Measurements from ENCODE around the gene SLC4A4. TPM values are rescaled to one million over a fixed set of nuclear protein-coding genes. Genes with fewer than 3 reads are reported as not detected.
A peak's percentile ranks its signal among the peaks of the same experiment; 100 is the strongest.

Gene SLC4A4
- total RNA-seq, 1 donor from 2014 or later, result 3.0 TPM

DNA sequence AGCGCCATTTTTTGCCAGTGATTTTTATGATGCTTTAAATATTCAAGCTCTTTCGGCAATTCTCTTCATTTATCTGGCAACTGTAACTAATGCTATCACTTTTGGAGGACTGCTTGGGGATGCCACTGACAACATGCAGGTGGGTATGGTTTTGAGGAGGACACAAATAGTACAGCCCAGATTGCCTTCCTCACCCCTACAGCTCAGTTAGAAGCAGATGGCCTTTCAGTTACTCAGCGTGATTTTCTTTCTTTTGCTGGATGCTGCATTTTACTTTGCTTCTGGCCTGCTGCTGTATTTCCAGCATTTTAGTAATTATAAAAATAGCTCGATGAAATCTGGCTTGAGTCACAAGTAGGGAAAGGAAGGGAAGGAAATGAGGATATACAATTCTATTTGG lies 114.7 kb downstream of the SLC4A4 start:
- no peaks in the 10 kb centered on the region for H3K27me3 Mint-ChIP-seq (ENCODE audit: low read depth, unreplicated experiment)
- no peak for FAIRE-seq
- no peak for DNase-seq (ENCODE audit: low read depth)

DNA sequence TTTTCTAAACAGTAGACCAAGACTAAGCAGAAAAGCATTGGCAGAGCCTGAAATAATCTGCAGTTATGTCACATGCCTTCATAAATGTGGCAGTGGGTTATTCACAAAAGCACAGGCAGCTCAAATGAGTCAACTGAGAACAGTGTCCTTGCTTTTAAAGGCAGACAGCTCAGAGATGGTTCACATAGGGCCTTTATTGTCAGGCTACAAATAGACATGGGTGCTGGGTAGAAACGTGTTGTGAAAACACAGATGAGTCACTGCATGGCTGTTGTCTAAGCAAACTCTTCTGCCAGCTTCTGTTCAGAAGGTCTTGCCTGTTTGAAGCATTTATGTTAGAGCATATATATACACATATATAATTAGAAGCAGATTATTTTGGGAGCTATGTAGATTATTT lies 118.0 kb downstream of the SLC4A4 start:
- FAIRE-seq (peak; percentile 73), DNase-seq (ENCODE audit: low read depth) (peak; percentile 62)
- no peaks in the 10 kb centered on the region for H3K9me3 ChIP-seq (ENCODE audit: insufficient read depth, low read depth, low read length)
- H2AFZ ChIP-seq (ENCODE audit: low read depth, low read length), result no peak overlapping the region
- peak overlapping the region; percentile 38 for H3K9ac ChIP-seq (ENCODE audit: low read length)
- Mint-ChIP-seq H3K27ac (ENCODE audit: unreplicated experiment) (peak overlapping the region; percentile 53), H3K36me3 (ENCODE audit: low read depth, unreplicated experiment) (no peaks in the 10 kb centered on the region), H3K9me3 (ENCODE audit: unreplicated experiment) (no peaks in the 10 kb centered on the region), H3K27me3 (ENCODE audit: low read depth, unreplicated experiment) (no peaks in the 10 kb centered on the region), H3K4me3 (ENCODE audit: unreplicated experiment) (no peak overlapping the region), H3K4me1 (ENCODE audit: low read depth, unreplicated experiment) (peaks cover 12% of the 10 kb centered on the region)
- no peaks in the 10 kb centered on the region for H4K20me1 ChIP-seq (ENCODE audit: insufficient read depth, low read length)
- peak overlapping the region; percentile 32 for H3K4me2 ChIP-seq (ENCODE audit: low read length)
- peaks cover 9% of the 10 kb centered on the region for H3K4me1 ChIP-seq (ENCODE audit: insufficient read depth, low read length)
- H3K27me3 ChIP-seq (ENCODE audit: insufficient read depth, low read length), result no peaks in the 10 kb centered on the region
- peak overlapping the region; percentile 25 for H3K27ac ChIP-seq (ENCODE audit: low read depth, low read length)
- no peaks in the 10 kb centered on the region for H3K36me3 ChIP-seq (ENCODE audit: insufficient read depth, low read length)
- no peak overlapping the region for H3K4me3 ChIP-seq (ENCODE audit: insufficient read depth, low read depth, low read length)
- no peak for TF ChIP-seq EZH2 (IDR thresholded peaks at IDR 0.05; ENCODE audit: insufficient read depth, low read length)
- no peaks in the 10 kb centered on the region for H3K79me2 ChIP-seq (ENCODE audit: insufficient read depth, low read length)

More for the DNA sequence above, 114.7 kb downstream of the SLC4A4 start:
- Mint-ChIP-seq H3K4me1 (ENCODE audit: low read depth, unreplicated experiment) (peaks cover 12% of the 10 kb centered on the region), H3K4me3 (ENCODE audit: unreplicated experiment) (no peak overlapping the region), H3K36me3 (ENCODE audit: low read depth, unreplicated experiment) (no peaks in the 10 kb centered on the region), H3K9me3 (ENCODE audit: unreplicated experiment) (no peaks in the 10 kb centered on the region), H3K27ac (ENCODE audit: unreplicated experiment) (no peak overlapping the region)
- Histone ChIP-seq H3K9ac (ENCODE audit: low read length) (no peak overlapping the region), H3K27me3 (ENCODE audit: insufficient read depth, low read length) (no peaks in the 10 kb centered on the region), H3K4me3 (ENCODE audit: insufficient read depth, low read depth, low read length) (no peak overlapping the region), H3K9me3 (ENCODE audit: insufficient read depth, low read depth, low read length) (no peaks in the 10 kb centered on the region), H3K36me3 (ENCODE audit: insufficient read depth, low read length) (no peaks in the 10 kb centered on the region), H3K27ac (ENCODE audit: low read depth, low read length) (no peak overlapping the region), H3K79me2 (ENCODE audit: insufficient read depth, low read length) (no peaks in the 10 kb centered on the region), H4K20me1 (ENCODE audit: insufficient read depth, low read length) (no peaks in the 10 kb centered on the region), H2AFZ (ENCODE audit: low read depth, low read length) (no peak overlapping the region), H3K4me2 (ENCODE audit: low read length) (no peak overlapping the region), H3K4me1 (ENCODE audit: insufficient read depth, low read length) (peaks cover 9% of the 10 kb centered on the region)
- TF ChIP-seq, protein P1, sequence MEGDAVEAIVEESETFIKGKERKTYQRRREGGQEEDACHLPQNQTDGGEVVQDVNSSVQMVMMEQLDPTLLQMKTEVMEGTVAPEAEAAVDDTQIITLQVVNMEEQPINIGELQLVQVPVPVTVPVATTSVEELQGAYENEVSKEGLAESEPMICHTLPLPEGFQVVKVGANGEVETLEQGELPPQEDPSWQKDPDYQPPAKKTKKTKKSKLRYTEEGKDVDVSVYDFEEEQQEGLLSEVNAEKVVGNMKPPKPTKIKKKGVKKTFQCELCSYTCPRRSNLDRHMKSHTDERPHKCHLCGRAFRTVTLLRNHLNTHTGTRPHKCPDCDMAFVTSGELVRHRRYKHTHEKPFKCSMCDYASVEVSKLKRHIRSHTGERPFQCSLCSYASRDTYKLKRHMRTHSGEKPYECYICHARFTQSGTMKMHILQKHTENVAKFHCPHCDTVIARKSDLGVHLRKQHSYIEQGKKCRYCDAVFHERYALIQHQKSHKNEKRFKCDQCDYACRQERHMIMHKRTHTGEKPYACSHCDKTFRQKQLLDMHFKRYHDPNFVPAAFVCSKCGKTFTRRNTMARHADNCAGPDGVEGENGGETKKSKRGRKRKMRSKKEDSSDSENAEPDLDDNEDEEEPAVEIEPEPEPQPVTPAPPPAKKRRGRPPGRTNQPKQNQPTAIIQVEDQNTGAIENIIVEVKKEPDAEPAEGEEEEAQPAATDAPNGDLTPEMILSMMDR (IDR thresholded peaks at IDR 0.05; ENCODE audit: insufficient read depth, low read depth, low read length), result no peak
- no peak for TF ChIP-seq EZH2 (IDR thresholded peaks at IDR 0.05; ENCODE audit: insufficient read depth, low read length)

DNA sequence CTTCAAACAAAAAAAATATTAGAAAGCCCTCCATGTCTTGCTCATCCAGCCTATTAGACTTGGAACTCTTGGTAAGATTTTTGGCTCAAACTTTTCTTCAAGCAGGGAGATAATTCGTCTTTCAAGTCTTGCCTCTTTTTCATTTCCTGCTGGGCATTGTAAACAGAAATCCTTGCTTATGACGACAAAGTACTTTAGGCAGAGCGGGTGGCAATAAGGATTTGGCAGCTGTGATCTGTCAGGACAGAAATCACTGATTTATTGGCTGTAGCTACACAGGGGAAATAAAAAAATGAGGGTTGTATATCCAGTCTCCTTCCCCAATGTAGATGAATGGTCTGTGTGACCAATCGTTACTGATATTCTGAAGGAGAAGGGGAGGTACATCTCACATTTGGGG lies 121.6 kb downstream of the SLC4A4 start:
- H3K9me3 ChIP-seq (ENCODE audit: insufficient read depth, low read depth, low read length), result no peaks in the 10 kb centered on the region
- Mint-ChIP-seq H3K4me1 (ENCODE audit: low read depth, unreplicated experiment) (peaks cover 12% of the 10 kb centered on the region), H3K27me3 (ENCODE audit: low read depth, unreplicated experiment) (no peaks in the 10 kb centered on the region), H3K27ac (ENCODE audit: unreplicated experiment) (no peak overlapping the region), H3K36me3 (ENCODE audit: low read depth, unreplicated experiment) (no peaks in the 10 kb centered on the region), H3K9me3 (ENCODE audit: unreplicated experiment) (no peaks in the 10 kb centered on the region), H3K4me3 (ENCODE audit: unreplicated experiment) (no peak overlapping the region)
- no peaks in the 10 kb centered on the region for H3K36me3 ChIP-seq (ENCODE audit: insufficient read depth, low read length)
- FAIRE-seq (no peak), DNase-seq (ENCODE audit: low read depth) (no peak)
- H4K20me1 ChIP-seq (ENCODE audit: insufficient read depth, low read length), result no peaks in the 10 kb centered on the region
- TF ChIP-seq EZH2 (IDR thresholded peaks at IDR 0.05; ENCODE audit: insufficient read depth, low read length), result no peak
- TF ChIP-seq, protein P1 (IDR thresholded peaks at IDR 0.05; ENCODE audit: insufficient read depth, low read depth, low read length), result no peak
- peaks cover 9% of the 10 kb centered on the region for H3K4me1 ChIP-seq (ENCODE audit: insufficient read depth, low read length)
- no peak overlapping the region for H3K27ac ChIP-seq (ENCODE audit: low read depth, low read length)
- H3K79me2 ChIP-seq (ENCODE audit: insufficient read depth, low read length), result no peaks in the 10 kb centered on the region
- H3K4me2 ChIP-seq (ENCODE audit: low read length), result no peak overlapping the region
- H3K4me3 ChIP-seq (ENCODE audit: insufficient read depth, low read depth, low read length), result no peak overlapping the region
- H3K27me3 ChIP-seq (ENCODE audit: insufficient read depth, low read length), result no peaks in the 10 kb centered on the region
- no peak overlapping the region for H2AFZ ChIP-seq (ENCODE audit: low read depth, low read length)
- H3K9ac ChIP-seq (ENCODE audit: low read length), result no peak overlapping the region
